Glomerular visceral epithelial cell (primary cell): Measurements from ENCODE around the gene PCDHGB4.
"Not testable (repeated sequence)": the region's sequence is repeated elsewhere in the genome, so short reads cannot be mapped to it uniquely, and the experiment has no call there.

Source experiments
- DNase-seq: peaks from one replicate; pipeline ENCODE4 v3.0.0-alpha.2; 2016; ENCODE audit errors: extremely low spot score

PCDHGB4 gene

GRCh38 chr5:141430332-141431113 is 43.0 kb downstream of the PCDHGB4 start, which contains the start of gene PCDHGA12:
Gene PCDHGA12, plus strand, starts transcription at chr5:141430507. Its CDS starts 253 bp downstream, at chr5:141430760.
- peak; percentile 27 for DNase-seq

DNA sequence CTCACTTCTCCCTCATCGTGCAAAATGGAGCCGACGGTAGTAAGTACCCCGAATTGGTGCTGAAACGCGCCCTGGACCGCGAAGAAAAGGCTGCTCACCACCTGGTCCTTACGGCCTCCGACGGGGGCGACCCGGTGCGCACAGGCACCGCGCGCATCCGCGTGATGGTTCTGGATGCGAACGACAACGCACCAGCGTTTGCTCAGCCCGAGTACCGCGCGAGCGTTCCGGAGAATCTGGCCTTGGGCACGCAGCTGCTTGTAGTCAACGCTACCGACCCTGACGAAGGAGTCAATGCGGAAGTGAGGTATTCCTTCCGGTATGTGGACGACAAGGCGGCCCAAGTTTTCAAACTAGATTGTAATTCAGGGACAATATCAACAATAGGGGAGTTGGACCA is 43.8 kb downstream of the PCDHGB4 start:
- DNase-seq: no peak

- DNase-seq: not testable (repeated sequence)
These were observed 44.8 kb downstream of the PCDHGB4 start for GRCh38 chr5:141432308-141432707.

DNA sequence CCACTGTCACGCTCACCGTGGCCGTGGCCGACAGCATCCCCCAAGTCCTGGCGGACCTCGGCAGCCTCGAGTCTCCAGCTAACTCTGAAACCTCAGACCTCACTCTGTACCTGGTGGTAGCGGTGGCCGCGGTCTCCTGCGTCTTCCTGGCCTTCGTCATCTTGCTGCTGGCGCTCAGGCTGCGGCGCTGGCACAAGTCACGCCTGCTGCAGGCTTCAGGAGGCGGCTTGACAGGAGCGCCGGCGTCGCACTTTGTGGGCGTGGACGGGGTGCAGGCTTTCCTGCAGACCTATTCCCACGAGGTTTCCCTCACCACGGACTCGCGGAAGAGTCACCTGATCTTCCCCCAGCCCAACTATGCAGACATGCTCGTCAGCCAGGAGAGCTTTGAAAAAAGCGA is 45.2 kb downstream of the PCDHGB4 start:
- DNase-seq: not testable (repeated sequence)

DNA sequence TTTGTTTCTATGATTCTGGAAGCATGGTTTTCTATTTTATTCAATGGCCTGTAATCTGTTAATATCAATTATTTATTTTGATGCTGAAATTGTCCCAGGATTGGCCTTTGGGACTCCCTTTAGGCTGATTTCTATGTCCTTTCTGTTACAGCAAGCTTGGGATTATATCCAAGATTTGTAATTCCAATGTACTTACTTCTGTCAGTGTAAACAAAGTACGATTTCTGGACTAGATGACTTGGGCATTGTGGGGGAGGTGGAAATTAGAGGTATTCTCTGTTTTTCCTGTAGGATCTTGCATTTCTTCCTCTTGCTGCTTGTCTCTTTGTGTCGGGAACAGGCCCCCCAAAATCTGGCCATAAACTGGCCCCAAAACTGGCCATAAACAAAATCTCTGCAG is 46.5 kb downstream of the PCDHGB4 start:
- DNase-seq: no peak

DNA sequence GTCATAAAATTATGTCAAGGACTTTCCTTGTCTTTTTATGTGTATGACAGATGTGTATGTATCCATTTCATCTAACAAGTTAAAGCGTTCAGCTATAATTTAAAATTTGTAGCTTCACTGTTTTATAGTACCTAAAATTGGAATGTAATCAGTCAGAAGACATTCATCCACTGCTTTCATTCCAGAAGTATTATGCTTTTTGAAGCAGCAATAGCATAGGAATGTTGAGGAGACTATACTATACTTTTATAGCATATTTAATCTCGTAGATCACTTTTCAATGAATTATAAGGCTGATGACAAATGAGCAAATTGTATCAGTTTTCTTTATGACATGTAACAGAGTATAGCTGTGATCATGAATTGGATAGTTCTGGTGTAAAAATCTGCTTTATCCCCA is 49.7 kb downstream of the PCDHGB4 start:
- DNase-seq: no peak

DNA sequence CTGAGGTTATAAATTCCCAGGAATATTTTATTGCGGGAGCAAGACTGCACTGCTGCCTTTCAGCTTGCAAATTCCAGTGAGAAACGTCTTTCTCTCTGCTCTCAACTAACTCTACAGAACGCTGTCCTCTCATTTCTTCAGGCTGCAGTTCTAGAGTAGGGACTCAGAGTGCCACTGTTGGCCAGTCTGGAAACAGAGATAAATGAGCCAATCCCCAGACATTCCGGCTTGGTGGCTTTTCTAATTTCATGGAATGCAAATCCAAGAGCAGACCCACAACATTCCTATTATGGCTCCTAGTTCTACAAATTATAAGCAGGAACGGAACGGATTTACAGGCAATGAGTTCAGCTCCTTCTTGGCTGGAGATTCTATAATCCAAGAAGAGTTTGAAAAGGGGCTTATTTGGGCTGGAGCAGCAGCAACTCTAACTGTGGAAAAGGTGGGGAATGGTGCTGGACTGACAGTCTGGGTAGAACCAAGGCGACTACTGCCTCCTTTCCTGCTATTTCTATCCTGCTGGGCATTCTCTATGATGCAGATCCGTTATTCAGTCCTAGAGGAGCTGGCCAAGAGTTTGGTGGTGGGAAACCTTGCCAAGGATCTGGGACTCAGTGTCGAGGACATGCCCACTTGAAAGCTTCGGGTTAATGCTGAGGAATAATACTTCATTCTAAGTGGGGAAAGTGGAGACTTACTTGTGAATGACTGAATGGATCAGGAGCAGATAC is 52.1 kb downstream of the PCDHGB4 start:
- peak; percentile 51 for DNase-seq
